OCI-LY3 (cell line): ENCODE results near the gene ANKRD44.

Experiments
- CTCF ChIP-seq: fragments of 200-600, 300-600 bp; sonication (generic); IDR thresholded peaks from 2 replicates; pipeline ENCODE4 v1.5.1; 2014; ENCODE audit warnings: antibody characterized with exemption, low read length, low read depth
- EZH2phosphoT487 ChIP-seq: fragments of 200-600 bp; shearing (Covaris generic); IDR thresholded peaks from 2 replicates; pipeline ENCODE4 v1.6.1; 2018; ENCODE audit warnings: antibody characterized with exemption, mixed run types, low read depth

GRCh38 chr2:197238043-197238365 lies 72.6 kb downstream of the ANKRD44 start:
- TF ChIP-seq CTCF: no peak
- no peak for TF ChIP-seq EZH2phosphoT487
